ENCODE measurements around the gene S100A5. TPM values are rescaled to one million over a fixed set of nuclear protein-coding genes. Genes with fewer than 3 reads are reported as not detected.
A peak's percentile ranks its signal among the peaks of the same experiment; 100 is the strongest.
"Not testable (repeated sequence)": the region's sequence is repeated elsewhere in the genome, so short reads cannot be mapped to it uniquely, and the experiment has no call there.

The S100A5 gene
- total RNA-seq, 2 donors from 2014 or later = 2.0 to 3.9 TPM

GRCh38 chr1:153531638-153532037 is 9.1 kb downstream of the S100A5 start:
- ATAC-seq (no peak), DNase-seq (ENCODE audit: low spot score in 2 of 2) (no peak)
- peak overlapping the region; percentile 91 to 96 for H3K27ac Mint-ChIP-seq
- H3K9me3 Mint-ChIP-seq = no peaks in the 10 kb centered on the region
- peaks cover 12 to 21% of the 10 kb centered on the region in 2 donors for H3K36me3 Mint-ChIP-seq

GRCh38 chr1:153527683-153528040 is 13.1 kb downstream of the S100A5 start:
- Mint-ChIP-seq H3K27ac (no peak overlapping the region), H3K36me3 (no peaks in the 10 kb centered on the region), H3K9me3 (no peaks in the 10 kb centered on the region)
- DNase-seq (ENCODE audit: low spot score in 2 of 2) (no peak), ATAC-seq (no peak)

- Mint-ChIP-seq H3K9me3 (no peaks in the 10 kb centered on the region), H3K27ac (peak overlapping the region; percentile 46 to 66), H3K36me3 (no peaks in the 10 kb centered on the region)
- DNase-seq (ENCODE audit: low spot score in 2 of 2) = no peak
- ATAC-seq = no peak
Measured at GRCh38 chr1:153527023-153527682, 13.6 kb downstream of the S100A5 start.

- DNase-seq (ENCODE audit: low spot score in 2 of 2) = no peak
- no peak for ATAC-seq
- no peak overlapping the region for H3K27ac Mint-ChIP-seq
- no peaks in the 10 kb centered on the region for H3K36me3 Mint-ChIP-seq
- no peaks in the 10 kb centered on the region for H3K9me3 Mint-ChIP-seq
Measured at GRCh38 chr1:153526132-153526543, 14.6 kb downstream of the S100A5 start.

GRCh38 chr1:153525088-153525728 is 15.5 kb downstream of the S100A5 start:
- H3K36me3 Mint-ChIP-seq = no peaks in the 10 kb centered on the region
- peak in 1 of 2 donors; percentile 26 for ATAC-seq
- no peaks in the 10 kb centered on the region for H3K9me3 Mint-ChIP-seq
- DNase-seq (ENCODE audit: low spot score in 2 of 2) = no peak
- no peak overlapping the region for H3K27ac Mint-ChIP-seq

GRCh38 chr1:153522353-153523048 is 18.2 kb downstream of the S100A5 start:
- ATAC-seq; H3K9me3 Mint-ChIP-seq; DNase-seq (ENCODE audit: low spot score in 2 of 2); H3K27ac Mint-ChIP-seq; H3K36me3 Mint-ChIP-seq: not testable (repeated sequence)

- DNase-seq (ENCODE audit: low spot score in 2 of 2); H3K27ac Mint-ChIP-seq; H3K9me3 Mint-ChIP-seq; H3K36me3 Mint-ChIP-seq; ATAC-seq: not testable (repeated sequence)
Measured at GRCh38 chr1:153521808-153522207, 18.9 kb downstream of the S100A5 start.

GRCh38 chr1:153520818-153521476 is 19.8 kb downstream of the S100A5 start:
- no peaks in the 10 kb centered on the region for H3K9me3 Mint-ChIP-seq
- ATAC-seq = no peak
- no peaks in the 10 kb centered on the region for H3K36me3 Mint-ChIP-seq
- no peak overlapping the region for H3K27ac Mint-ChIP-seq
- no peak for DNase-seq (ENCODE audit: low spot score in 2 of 2)

- DNase-seq (ENCODE audit: low spot score in 2 of 2); H3K27ac Mint-ChIP-seq; ATAC-seq; H3K36me3 Mint-ChIP-seq; H3K9me3 Mint-ChIP-seq: not testable (repeated sequence)
Measured at GRCh38 chr1:153520137-153520691, 20.5 kb downstream of the S100A5 start.

GRCh38 chr1:153519242-153519641 is 21.5 kb downstream of the S100A5 start:
- DNase-seq (ENCODE audit: low spot score in 2 of 2) = no peak

GRCh38 chr1:153515504-153516394 is 25.0 kb downstream of the S100A5 start:
- no peak for DNase-seq (ENCODE audit: low spot score in 2 of 2)
- H3K27ac Mint-ChIP-seq = peak overlapping the region; percentile 35 to 37
- ATAC-seq = no peak
- no peaks in the 10 kb centered on the region for H3K9me3 Mint-ChIP-seq
- H3K36me3 Mint-ChIP-seq = no peaks in the 10 kb centered on the region

More at GRCh38 chr1:153519242-153519641, 21.5 kb downstream of the S100A5 start:
- Mint-ChIP-seq H3K36me3 (no peaks in the 10 kb centered on the region), H3K9me3 (no peaks in the 10 kb centered on the region), H3K27ac (no peak overlapping the region)
- ATAC-seq = no peak

GRCh38 chr1:153513666-153514065 is 27.1 kb downstream of the S100A5 start:
- DNase-seq (ENCODE audit: low spot score in 2 of 2) (no peak), ATAC-seq (no peak)
- no peaks in the 10 kb centered on the region for H3K36me3 Mint-ChIP-seq
- no peak overlapping the region for H3K27ac Mint-ChIP-seq
- no peaks in the 10 kb centered on the region for H3K9me3 Mint-ChIP-seq

- ATAC-seq (no peak), DNase-seq (ENCODE audit: low spot score in 2 of 2) (no peak)
- H3K9me3 Mint-ChIP-seq = no peaks in the 10 kb centered on the region
- no peak overlapping the region for H3K27ac Mint-ChIP-seq
- H3K36me3 Mint-ChIP-seq = no peaks in the 10 kb centered on the region
Measured at GRCh38 chr1:153513023-153513422, 27.7 kb downstream of the S100A5 start.

- Mint-ChIP-seq H3K9me3 (no peaks in the 10 kb centered on the region), H3K27ac (peak overlapping the region; percentile 58 to 82), H3K36me3 (no peaks in the 10 kb centered on the region)
- ATAC-seq (peak; percentile 96), DNase-seq (ENCODE audit: low spot score in 2 of 2) (peak; percentile 85 to 87)
Measured at GRCh38 chr1:153510984-153511410, 29.7 kb downstream of the S100A5 start.

GRCh38 chr1:153509729-153510354 is 30.9 kb downstream of the S100A5 start:
- H3K36me3 Mint-ChIP-seq = no peaks in the 10 kb centered on the region
- no peaks in the 10 kb centered on the region for H3K9me3 Mint-ChIP-seq
- H3K27ac Mint-ChIP-seq = peak overlapping the region in 1 of 2 donors; percentile 11
- peak; percentile 60 to 78 for ATAC-seq
- DNase-seq (ENCODE audit: low spot score in 2 of 2) = peak in 1 of 2 donors; percentile 76

Data from activated naive CD4-positive, alpha-beta T cell treated with anti-CD3 and anti-CD28 coated beads, Interleukin-2, amount 50 U/mL, for 72 hours (primary cell).